SU-DHL-6 (cell line): ENCODE measurements around the gene ZSWIM5.
"Not testable (repeated sequence)": the region's sequence is repeated elsewhere in the genome, so short reads cannot be mapped to it uniquely, and the experiment has no call there.

Source experiments
- EZH2phosphoT487 ChIP-seq: fragments of 200-600 bp; sonication (generic), shearing (Covaris generic); conservative IDR thresholded peaks from 2 replicates; pipeline ENCODE4 v1.6.1; 2018; ENCODE audit warnings: mild to moderate bottlenecking, antibody characterized with exemption, low read length, moderate library complexity, mixed read lengths
- TF ChIP-seq, protein P1 (sequence below): fragments of 200-600 bp; sonication (generic); IDR thresholded peaks from one replicate; pipeline ENCODE4 v1.5.1; 2017; ENCODE audit warnings: antibody characterized with exemption, mild to moderate bottlenecking, low read length, moderate library complexity; ENCODE audit not compliant: insufficient read depth, poor library complexity, severe bottlenecking

- TF ChIP-seq, protein P1, sequence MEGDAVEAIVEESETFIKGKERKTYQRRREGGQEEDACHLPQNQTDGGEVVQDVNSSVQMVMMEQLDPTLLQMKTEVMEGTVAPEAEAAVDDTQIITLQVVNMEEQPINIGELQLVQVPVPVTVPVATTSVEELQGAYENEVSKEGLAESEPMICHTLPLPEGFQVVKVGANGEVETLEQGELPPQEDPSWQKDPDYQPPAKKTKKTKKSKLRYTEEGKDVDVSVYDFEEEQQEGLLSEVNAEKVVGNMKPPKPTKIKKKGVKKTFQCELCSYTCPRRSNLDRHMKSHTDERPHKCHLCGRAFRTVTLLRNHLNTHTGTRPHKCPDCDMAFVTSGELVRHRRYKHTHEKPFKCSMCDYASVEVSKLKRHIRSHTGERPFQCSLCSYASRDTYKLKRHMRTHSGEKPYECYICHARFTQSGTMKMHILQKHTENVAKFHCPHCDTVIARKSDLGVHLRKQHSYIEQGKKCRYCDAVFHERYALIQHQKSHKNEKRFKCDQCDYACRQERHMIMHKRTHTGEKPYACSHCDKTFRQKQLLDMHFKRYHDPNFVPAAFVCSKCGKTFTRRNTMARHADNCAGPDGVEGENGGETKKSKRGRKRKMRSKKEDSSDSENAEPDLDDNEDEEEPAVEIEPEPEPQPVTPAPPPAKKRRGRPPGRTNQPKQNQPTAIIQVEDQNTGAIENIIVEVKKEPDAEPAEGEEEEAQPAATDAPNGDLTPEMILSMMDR: not testable (repeated sequence)
- TF ChIP-seq EZH2phosphoT487: not testable (repeated sequence)
These were observed 229.0 kb downstream of the ZSWIM5 start for GRCh38 chr1:44977372-44977771.
